ENCODE data around the gene MVB12B.

GRCh38 chr9:126435105-126435504 lies 108.5 kb downstream of the MVB12B start:
- TF ChIP-seq GATA2 (IDR thresholded peaks at IDR 0.05; ENCODE audit: low read depth, low read length): no peak
- TF ChIP-seq GATA3 (IDR thresholded peaks at IDR 0.05; ENCODE audit: low read depth, low read length): no peak
